Stimulated activated naive CD8-positive, alpha-beta T cell treated with anti-CD3 and anti-CD28 coated beads, Interleukin-15, amount 100 ng/mL, for 72 hours (primary cell): ENCODE measurements around the gene CYSRT1.

Experiments
- ATAC-seq: fragments of 150-1000 bp; cut with Tn5 transposase; 2 replicates; pipeline ENCODE4 v1.10.0; 2021; ENCODE audit warnings: mild to moderate bottlenecking, moderate library complexity
- DNase-seq, 2 donors: peaks; one replicate each; pipeline ENCODE4 v3.0.0; 2021 to 2022
- H3K27ac Mint-ChIP-seq, 2 donors: one replicate each; pipeline ENCODE4 v1.8.0; 2022; ENCODE audit warnings: mild to moderate bottlenecking in 2 of 2, mixed read lengths in 2 of 2, moderate library complexity in 2 of 2
- H3K27me3 Mint-ChIP-seq: one replicate; pipeline ENCODE4 v1.8.0; 2022; ENCODE audit warnings: mixed read lengths
- H3K4me1 Mint-ChIP-seq: one replicate; pipeline ENCODE4 v1.8.0; 2022; ENCODE audit warnings: mild to moderate bottlenecking, mixed read lengths
- H3K4me3 Mint-ChIP-seq, 2 donors: one replicate each; pipeline ENCODE4 v1.8.0; 2022; ENCODE audit warnings: mild to moderate bottlenecking in 2 of 2, mixed read lengths in 2 of 2, moderate library complexity in 1 of 2
- H3K9me3 Mint-ChIP-seq, 2 donors: one replicate each; pipeline ENCODE4 v1.8.0; 2022; ENCODE audit warnings: mixed read lengths in 2 of 2

The CYSRT1 gene, protein sequence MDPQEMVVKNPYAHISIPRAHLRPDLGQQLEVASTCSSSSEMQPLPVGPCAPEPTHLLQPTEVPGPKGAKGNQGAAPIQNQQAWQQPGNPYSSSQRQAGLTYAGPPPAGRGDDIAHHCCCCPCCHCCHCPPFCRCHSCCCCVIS

DNA sequence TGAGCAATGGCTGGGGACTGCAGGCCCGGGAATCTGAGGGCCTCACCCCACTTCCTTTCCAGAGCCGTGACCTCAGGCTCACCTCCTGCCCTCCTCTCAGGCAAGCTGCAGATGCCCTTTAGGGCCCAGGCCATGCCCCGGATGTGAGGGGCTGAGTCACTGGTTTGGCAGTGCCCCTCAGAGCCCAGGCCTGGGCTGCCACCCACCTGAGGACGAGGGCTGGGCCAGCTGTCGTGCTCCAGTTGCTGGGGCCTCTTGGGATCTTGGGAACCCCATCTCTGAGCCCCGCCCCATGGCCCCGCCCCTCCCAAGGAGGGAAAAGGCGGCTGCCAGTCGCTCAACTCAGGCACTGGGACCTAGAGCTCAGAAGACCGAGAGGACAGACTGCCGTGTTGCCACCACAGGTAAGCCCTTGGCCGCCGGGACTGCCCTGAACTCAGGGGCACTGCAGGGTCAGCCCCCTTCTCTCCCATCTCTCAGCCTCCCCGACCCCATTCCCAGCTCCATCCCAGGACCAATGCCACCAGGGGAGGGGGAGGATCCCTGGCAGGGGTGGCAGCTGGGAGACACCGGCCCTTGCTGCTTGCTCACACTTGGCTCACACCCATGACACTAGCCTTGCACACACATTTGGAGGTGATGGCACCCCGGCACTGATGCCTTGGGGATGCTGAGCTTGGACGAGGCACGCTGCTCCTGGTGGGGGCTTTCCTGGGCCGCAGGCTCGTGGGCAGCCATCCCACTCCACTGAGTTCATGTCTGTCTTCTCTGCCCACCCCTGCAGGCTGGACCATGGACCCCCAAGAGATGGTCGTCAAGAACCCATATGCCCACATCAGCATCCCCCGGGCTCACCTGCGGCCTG lies at the start of gene CYSRT1:
Gene CYSRT1, plus strand, starts transcription at position 345 of the 865 bp plus-strand sequence. Its CDS starts 448 bp downstream, at position 793.
- H3K27me3 Mint-ChIP-seq, result peaks cover 21% of the 10 kb centered on the region
- no peaks in the 10 kb centered on the region for H3K9me3 Mint-ChIP-seq
- peaks cover 30% of the 10 kb centered on the region for H3K4me1 Mint-ChIP-seq
- peak within 1 kb of the TSS; percentile 71 to 95 for H3K4me3 Mint-ChIP-seq
- ATAC-seq, result no peak
- H3K27ac Mint-ChIP-seq, result peak within 1 kb of the TSS; percentile 7 to 90
- no peak for DNase-seq

DNA sequence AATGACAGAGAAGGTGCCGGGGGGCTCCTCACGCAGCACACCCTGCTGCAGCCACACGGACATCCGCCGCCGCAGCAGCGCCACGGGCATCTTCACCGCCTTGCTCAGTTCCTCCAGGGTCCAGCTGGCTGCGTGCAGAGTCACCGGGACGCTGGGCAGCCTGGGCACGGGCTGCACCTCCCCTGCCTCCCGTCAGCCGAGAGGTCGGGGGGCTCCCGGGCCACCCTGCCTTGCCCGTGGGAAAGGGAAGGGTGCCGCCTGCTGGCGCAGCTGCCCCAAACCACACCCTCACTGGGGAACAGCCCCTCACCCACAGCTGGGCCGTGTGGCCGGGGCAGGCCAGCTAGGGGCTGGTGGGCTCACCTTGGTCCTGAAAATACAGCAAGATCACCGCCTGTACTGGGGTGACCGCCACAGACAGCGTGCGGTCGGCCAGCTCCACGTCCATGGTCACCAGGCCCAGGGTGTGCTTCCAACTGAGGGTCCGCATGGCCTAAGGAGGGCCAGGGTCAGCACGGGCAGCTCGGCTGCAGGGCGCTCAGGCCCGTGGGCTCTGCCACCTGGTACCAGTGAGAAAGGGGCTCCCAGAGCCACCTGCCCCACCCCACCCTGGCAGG lies 49.5 kb upstream of the CYSRT1 start:
- no peak for ATAC-seq

DNA sequence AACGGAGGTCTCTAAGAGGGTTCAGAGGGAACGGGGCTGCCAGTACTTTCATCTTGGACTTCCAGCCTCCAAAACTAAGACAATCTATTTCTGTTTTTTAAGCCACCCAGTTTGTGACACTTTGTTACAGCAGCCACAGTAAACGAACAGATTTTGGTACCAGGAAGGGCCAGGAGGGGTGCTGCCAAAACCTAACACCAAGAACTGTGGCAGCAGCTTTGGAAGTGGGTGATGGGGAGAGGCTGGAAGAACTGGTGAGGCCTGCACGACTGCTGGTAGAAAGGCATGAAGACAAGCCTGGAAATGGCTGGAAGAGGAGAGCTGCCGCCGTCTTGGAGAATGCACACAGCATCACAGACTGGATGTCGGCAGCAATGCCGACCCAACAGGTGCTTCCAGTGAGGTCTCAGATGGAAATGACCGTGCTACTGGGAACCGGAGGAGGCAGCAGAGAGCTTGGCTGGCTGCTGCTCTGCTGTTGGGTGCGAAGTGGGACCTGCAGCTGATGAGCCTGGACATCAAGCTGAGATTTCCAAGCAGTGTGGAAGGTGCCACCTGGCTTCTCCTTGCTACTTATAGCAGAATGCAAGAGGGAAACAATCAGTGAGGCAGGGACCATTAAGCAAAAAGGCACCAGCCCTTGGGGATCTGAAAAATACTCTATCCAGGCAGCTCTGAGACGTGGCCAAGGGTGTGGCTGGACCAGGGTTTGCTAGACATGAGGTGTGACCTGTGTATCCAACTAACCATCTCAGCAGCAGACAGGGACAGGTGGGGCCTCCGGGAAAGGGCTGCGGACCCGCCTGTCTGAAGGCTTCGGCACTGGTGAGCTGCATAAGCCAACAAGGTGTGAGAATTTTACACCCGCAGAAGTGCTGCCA lies 48.4 kb upstream of the CYSRT1 start:
- Mint-ChIP-seq H3K27ac (no peak overlapping the region), H3K4me1 (peaks cover 26% of the 10 kb centered on the region), H3K4me3 (no peak overlapping the region), H3K27me3 (peaks cover 34% of the 10 kb centered on the region), H3K9me3 (no peaks in the 10 kb centered on the region)
- no peak for DNase-seq
- ATAC-seq, result peak; percentile 29

More for the DNA sequence above, 49.5 kb upstream of the CYSRT1 start:
- H3K27me3 Mint-ChIP-seq, result peaks cover 45% of the 10 kb centered on the region
- peaks cover 26% of the 10 kb centered on the region for H3K4me1 Mint-ChIP-seq
- no peak for DNase-seq
- H3K9me3 Mint-ChIP-seq, result no peaks in the 10 kb centered on the region
- no peak overlapping the region for H3K4me3 Mint-ChIP-seq
- no peak overlapping the region for H3K27ac Mint-ChIP-seq

DNA sequence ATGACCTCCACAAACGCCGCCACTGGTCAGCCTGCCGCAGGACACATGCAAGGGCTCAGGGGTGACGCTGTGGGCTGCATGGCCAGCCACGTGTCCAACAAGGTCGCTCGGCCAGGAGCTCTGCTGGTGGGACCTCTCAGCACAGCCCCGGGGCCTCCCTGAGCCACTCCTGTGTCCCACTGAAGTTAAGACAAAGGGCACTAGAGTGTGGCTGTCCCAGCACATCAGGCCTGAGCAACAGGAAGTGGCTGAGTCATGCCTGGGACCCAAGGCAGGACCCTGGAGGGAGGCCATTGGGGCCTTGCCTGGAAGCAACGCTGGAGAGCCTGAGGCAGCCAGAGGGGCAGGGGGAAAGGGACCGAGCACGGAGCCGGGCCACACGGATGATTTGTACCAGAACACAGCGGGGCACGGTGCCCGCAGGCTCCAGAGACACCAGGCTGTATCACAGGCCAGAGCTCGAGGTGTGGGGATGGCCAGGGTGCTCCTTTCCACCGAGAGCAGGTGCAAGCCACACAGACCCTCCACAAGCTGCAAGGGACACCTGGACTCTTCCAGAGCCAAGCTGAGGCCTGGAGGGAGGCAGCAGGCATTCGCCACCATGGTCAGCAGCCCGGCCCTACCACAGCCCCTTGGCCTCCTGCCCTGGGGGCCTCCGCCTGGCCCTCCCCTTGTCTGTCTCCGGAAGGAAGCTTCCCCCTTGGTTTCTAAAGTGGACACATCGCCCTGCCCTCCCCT lies 46.6 kb upstream of the CYSRT1 start:
- Mint-ChIP-seq H3K27me3 (peaks cover 16% of the 10 kb centered on the region), H3K4me3 (no peak overlapping the region), H3K4me1 (peaks cover 22% of the 10 kb centered on the region), H3K27ac (peak overlapping the region in 1 of 2 donors; percentile 78), H3K9me3 (no peaks in the 10 kb centered on the region)
- ATAC-seq, result no peak
- DNase-seq, result no peak

DNA sequence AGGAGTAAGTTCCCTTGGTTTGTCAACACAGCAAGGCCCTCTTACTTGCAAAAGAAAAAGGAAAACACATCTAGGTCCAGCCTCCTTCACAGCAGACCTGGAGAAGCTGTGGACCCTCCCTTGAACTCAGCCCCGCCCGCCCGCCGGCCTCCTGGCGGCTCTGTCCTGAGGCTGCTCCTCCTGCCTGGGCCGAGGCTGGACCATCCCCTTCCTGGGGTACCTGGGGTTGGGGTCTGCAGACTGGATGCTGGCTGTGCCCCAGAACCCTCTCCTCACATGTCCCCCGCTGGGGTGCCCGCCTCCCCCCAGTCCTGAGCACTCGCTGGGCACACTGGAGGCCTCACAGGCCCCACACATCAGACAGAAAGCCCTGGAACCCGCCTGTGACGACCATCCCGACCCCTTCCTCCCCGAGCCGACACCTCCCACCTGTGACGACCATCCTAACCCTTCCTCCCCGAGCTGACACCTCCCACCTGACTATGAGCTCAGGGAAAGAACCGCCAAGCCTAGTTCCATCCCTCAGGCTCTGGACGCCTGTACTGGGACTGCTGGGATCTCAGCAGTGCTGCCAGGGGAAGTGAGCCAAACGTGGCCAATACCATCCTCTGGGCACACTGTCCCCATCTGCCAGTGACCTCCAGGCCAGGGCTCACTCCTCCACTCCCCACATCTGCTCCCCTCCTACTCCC lies 45.9 kb upstream of the CYSRT1 start:
- Mint-ChIP-seq H3K4me1 (peaks cover 20% of the 10 kb centered on the region), H3K27ac (peak overlapping the region in 1 of 2 donors; percentile 42), H3K27me3 (peaks cover 9% of the 10 kb centered on the region), H3K4me3 (no peak overlapping the region), H3K9me3 (no peaks in the 10 kb centered on the region)
- ATAC-seq, result no peak
- DNase-seq, result no peak

DNA sequence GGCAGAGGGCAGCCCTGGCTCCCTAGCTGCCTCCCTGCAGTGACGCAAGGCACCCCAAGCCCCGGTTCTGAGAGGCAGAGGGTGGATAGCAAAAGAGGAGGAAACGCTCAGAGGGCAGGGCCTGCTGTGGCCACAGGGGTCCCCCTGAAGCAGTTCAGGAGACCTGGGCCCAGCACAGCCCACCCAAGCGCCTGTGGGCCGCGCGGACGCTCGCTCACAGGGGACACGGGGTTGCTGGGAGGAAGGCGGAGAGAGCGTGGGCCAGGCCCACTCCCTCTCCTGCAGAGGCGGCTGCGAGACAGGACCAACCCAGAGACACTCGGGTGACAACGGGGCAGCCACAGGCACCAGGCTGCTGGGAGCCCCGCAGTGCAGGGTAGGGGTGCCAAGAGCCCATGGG lies 45.2 kb upstream of the CYSRT1 start:
- ATAC-seq, result no peak
- Mint-ChIP-seq H3K9me3 (no peaks in the 10 kb centered on the region), H3K27me3 (peaks cover 9% of the 10 kb centered on the region), H3K4me3 (no peak overlapping the region), H3K4me1 (peaks cover 20% of the 10 kb centered on the region), H3K27ac (peak overlapping the region in 1 of 2 donors; percentile 50)
- DNase-seq, result no peak

DNA sequence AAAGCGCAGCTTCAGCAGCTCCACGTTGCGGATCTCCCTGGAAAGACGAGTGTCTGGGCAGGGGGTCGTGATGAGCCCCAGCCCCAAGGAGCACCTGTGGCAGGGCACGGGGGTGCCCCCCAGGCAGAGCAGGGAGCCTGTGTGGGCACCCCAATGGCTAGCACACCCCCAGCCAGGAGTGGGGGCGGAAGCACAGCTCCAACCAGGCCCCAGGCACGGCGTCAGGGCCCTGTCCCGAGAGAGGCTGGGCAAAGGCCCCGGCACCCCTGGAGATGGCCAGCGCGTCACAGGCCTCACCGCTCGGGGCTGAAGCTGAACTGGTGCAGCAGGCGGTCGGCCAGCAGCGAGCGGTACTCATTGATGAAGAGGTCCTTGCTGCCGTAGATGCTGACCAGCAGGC lies 44.5 kb upstream of the CYSRT1 start:
- DNase-seq, result no peak
- ATAC-seq, result no peak
- H3K4me3 Mint-ChIP-seq, result no peak overlapping the region
- H3K27me3 Mint-ChIP-seq, result peaks cover 5% of the 10 kb centered on the region
- H3K27ac Mint-ChIP-seq, result no peak overlapping the region
- peaks cover 17% of the 10 kb centered on the region for H3K4me1 Mint-ChIP-seq
- H3K9me3 Mint-ChIP-seq, result no peaks in the 10 kb centered on the region

DNA sequence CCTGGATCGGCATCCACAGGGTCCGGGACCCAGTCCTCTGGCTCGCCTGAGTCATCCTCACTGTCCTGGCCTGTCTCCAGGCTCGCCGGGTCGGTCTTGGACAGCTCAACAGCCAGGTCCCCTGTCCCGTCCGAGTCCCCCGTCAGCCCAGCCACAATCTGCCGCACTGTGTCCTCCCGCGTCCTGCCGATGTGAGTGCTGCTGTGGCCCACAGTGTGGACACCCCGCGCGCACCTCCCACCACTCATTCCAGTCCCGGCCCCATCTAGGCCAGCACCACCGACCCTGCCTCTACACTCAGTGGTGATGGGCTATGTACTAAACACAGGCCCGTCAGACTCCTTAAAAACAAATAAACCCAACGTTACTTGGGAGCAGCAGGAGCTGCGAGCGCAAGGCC lies 43.3 kb upstream of the CYSRT1 start:
- ATAC-seq, result no peak
- H3K27ac Mint-ChIP-seq, result no peak overlapping the region
- no peak overlapping the region for H3K4me3 Mint-ChIP-seq
- no peak for DNase-seq
- no peaks in the 10 kb centered on the region for H3K27me3 Mint-ChIP-seq
- H3K9me3 Mint-ChIP-seq, result no peaks in the 10 kb centered on the region
- peaks cover 25% of the 10 kb centered on the region for H3K4me1 Mint-ChIP-seq

DNA sequence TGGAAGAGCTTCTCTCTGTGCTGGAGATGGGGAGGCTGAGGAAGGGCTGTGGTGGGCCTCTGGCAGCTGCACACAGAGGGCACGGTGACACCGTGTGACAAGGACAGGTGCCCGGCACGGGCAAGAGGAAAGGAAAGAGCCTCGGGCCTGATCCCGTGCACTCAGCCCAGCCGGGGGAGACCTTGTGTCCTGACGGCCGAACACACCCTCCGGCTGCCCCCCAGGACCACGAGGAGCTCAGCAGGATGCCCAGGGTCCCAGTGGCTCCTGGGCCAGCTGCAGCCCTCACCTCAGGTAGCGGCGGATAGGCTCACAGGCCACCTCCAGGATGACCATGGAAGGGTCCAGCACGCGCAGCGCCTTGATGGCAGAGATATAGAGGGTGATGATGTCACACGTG lies 42.1 kb upstream of the CYSRT1 start:
- Mint-ChIP-seq H3K27me3 (no peaks in the 10 kb centered on the region), H3K4me3 (no peak overlapping the region), H3K4me1 (peaks cover 36% of the 10 kb centered on the region), H3K9me3 (no peaks in the 10 kb centered on the region), H3K27ac (peak overlapping the region in 1 of 2 donors; percentile 85)
- no peak for ATAC-seq
- DNase-seq, result no peak

DNA sequence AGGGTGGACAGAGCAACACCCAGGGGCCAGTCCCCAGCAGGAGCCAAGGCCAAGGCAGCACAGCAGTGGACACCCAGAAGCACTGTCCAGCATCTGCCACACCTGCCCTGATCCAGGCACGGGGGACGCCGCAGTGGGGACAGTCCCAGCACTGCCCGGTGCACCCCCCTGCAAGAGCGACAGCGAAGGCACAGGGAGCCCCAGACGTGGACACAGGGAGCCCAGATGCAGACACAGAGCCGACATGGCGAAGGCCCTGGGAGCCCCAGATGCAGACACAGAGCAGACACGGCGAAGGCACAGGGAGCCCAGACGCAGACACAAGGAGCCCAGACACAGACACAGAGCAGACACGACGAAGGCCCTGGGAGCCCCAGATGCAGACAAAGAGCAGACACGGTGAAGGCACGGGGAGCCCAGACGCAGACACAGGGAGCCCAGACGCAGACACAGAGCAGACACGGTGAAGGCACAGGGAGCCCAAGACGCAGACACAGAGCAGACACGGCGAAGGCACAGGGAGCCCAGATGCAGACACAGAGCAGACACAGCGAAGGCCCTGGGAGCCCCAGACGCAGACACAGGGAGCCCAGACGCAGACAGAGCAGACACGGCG lies 40.9 kb upstream of the CYSRT1 start:
- Mint-ChIP-seq H3K9me3 (no peaks in the 10 kb centered on the region), H3K27me3 (no peaks in the 10 kb centered on the region), H3K4me3 (no peak overlapping the region), H3K27ac (peak overlapping the region; percentile 31 to 92), H3K4me1 (peaks cover 39% of the 10 kb centered on the region)
- DNase-seq (no peak), ATAC-seq (no peak)

DNA sequence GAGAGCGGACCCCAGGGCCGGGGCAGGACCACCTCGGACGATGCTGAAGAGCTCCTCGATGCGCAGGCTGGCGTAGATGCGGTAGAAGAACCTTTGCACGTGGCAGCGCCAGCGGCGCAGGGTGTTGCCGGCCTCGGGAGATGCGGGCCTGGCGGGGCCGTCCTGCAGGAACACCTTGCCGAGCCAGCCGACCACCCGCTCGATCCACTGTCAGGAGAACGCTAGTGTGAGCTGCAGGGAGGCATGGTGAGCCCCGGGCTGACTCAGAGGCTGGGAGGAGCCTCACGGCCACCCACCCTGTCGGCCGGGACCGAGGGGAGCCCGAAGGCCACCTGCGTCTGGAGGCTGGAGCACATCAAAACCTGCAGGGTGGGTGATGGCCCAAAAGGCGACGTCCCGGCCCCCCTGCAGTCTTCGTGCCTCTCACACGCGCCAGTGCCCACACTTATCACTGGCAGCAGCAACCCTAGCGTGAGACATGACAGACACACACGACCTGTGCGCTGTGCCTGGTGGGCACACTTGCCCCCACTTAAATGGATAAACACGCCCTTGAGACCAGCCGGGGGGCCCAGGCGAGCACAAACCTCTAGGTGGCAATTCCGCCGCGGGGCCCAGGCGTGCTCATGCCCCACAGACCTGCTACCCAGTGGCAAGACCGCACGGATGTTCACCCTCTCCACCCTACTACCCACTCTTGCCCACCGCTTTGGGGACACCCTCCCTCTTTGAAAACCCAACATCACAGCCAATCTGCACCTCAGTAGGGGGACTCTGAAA lies 39.9 kb upstream of the CYSRT1 start:
- no peaks in the 10 kb centered on the region for H3K9me3 Mint-ChIP-seq
- H3K27me3 Mint-ChIP-seq, result no peaks in the 10 kb centered on the region
- ATAC-seq, result no peak
- peaks cover 48% of the 10 kb centered on the region for H3K4me1 Mint-ChIP-seq
- H3K27ac Mint-ChIP-seq, result peak overlapping the region in 1 of 2 donors; percentile 92
- peak overlapping the region in 1 of 2 donors; percentile 18 for H3K4me3 Mint-ChIP-seq
- DNase-seq, result no peak

DNA sequence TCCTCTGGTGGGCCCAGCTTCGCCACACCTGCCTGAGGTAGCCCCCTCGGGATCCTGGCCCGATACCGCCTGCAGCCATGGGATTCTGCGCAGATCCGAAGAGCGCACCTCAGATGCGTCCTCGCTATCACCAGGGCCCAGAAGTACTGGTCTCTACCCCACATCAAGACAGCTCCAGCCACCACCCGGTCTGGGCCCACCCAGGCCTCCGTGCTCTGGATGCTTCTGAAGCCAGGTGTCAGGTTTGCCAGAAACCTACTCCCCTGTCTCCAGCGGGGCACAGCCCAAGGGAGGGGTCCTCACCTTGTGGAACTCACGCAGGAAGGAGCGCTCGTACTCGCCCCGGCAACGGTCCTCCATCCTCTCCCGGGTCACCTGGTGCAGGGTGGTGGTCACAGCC lies 39.1 kb upstream of the CYSRT1 start:
- Mint-ChIP-seq H3K4me3 (peak overlapping the region in 1 of 2 donors; percentile 10), H3K27ac (no peak overlapping the region), H3K27me3 (no peaks in the 10 kb centered on the region), H3K9me3 (no peaks in the 10 kb centered on the region), H3K4me1 (peaks cover 57% of the 10 kb centered on the region)
- ATAC-seq (no peak), DNase-seq (no peak)

DNA sequence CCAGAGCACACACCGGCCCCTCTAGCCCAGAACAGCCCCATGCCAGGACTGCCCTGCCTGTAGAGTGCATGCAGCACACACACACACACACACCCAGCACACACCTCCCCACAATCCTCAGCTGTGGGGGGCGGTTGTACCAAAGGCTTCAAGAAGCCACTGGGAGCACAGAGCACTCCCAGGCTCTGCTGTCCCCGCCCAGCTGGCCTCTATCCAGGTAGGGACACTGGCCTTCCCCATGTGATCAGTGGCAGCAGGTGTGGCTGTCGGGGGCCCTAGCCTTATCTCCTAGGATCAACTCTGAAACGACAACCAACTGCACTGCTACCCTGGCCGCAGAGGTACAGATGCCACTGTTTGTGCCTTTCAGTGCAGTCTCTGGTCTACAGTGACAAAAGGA lies 38.6 kb upstream of the CYSRT1 start:
- DNase-seq (no peak), ATAC-seq (no peak)
- no peaks in the 10 kb centered on the region for H3K9me3 Mint-ChIP-seq
- H3K4me1 Mint-ChIP-seq, result peaks cover 62% of the 10 kb centered on the region
- H3K27ac Mint-ChIP-seq, result peak overlapping the region in 1 of 2 donors; percentile 83
- no peaks in the 10 kb centered on the region for H3K27me3 Mint-ChIP-seq
- peak overlapping the region; percentile 85 to 98 for H3K4me3 Mint-ChIP-seq
